Adipose tissue (tissue), 3 donors: ENCODE results near the gene CDRT4. TPM values are rescaled to one million over a fixed set of nuclear protein-coding genes. Genes with fewer than 3 reads are reported as not detected.

Experiments
- H3K27ac ChIP-seq: one replicate; pipeline ENCODE4 v1.5.1; 2013; ENCODE audit warnings: low read depth, low read length
- WGBS, 3 donors: extraction: QIAGEN DNeasy Blood & Tissue Kit; methylation state at CpG; one replicate each; pipeline ENCODE4 v1.1.7; 2013; 5-methylcytosine and 5-hydroxymethylcytosine counted together
- polyA plus RNA-seq, 3 donors: library from polyadenylated mRNA; stranded (reverse); fragments of 200-250 nt; gene quantifications; one replicate each; pipeline ENCODE4 v1.2.3, GENCODE V29; 2013
- donor health status: healthy with polysubstance abuse.
- donor health status: Bipolar disorder and iron deficiency.
- donor health status: healthy.

Gene CDRT4
- polyA plus RNA-seq, 3 donors: 1.3 to 3.8 TPM; not detected in 1

DNA sequence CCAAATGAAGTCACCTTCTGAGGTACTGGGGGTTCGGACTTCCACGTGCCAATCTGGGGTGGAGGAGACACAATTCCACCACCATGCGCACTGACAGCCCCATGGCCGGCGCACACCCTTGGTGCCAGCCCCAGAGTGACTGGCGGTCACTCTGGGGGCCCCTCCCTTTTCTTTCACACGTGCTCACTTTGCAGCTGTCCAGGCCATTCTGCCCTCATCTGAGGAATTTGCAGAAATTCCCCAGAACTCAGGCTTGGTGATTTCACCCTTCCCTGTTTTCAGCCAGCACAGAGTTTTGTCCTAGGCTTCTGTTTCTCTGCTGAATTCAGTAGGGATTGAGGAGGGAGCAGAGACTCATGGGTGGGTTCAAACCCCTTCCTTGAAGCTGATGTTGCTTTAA lies 54.8 kb downstream of the CDRT4 start:
- 81 to 88% (median 87%) methylated on average over 7 of the region's 7 CpGs for WGBS, 3 donors
- no peak overlapping the region for H3K27ac ChIP-seq

- WGBS, 3 donors: 39 to 74% (median 40%) methylated on average over 7 of the region's 7 CpGs
- H3K27ac ChIP-seq: no peak overlapping the region
Observed at GRCh38 chr17:15411384-15412198, 55.8 kb downstream of the CDRT4 start.

DNA sequence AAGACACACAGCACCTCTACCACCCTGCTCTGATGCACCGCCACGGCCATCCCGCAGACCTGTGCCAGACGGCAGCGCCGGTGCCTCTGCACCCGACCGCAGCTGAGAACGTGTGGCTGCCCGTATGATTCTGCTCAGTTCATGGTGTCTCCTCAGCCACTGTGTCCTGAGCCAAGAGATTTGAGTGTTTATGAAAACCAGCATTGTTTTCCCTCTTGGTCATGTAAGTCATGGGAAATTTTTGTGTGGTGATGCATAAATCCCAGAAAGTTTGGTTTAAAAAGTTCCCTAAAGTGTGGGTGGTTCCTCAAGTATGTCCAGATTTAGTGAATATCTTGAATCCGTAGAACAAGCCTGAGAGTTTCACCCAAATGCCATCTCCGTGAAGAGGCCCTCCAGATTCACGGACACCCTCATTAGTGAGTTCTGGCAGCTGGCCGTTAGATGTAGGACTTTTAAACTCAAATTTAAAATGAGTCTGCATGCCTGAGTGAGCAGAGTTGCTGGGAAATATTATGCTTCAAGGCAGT lies 57.6 kb downstream of the CDRT4 start:
- WGBS, 3 donors: 61 to 63% (median 62%) methylated on average over 14 of the region's 14 CpGs
- peak overlapping the region; percentile 21 for H3K27ac ChIP-seq

DNA sequence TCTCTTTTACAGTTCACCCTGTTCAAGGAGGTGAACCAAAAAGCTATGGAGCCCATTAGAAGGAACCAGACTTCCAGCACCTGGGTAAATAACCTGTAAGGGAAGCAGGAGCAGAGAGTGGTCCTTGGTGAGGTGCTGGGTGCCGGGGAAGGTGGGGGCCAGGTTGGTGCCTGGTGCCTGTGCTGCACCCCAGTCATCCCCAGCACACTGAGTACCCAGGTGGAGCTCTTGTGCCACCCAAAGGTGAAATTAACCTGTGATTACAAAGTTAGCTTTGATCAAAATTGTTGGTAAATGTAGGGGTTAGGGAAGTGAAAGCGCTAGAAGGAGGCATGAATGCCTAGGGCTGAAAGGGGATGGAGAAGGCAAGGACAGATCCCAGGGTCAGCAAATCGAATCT lies 58.6 kb downstream of the CDRT4 start:
- H3K27ac ChIP-seq: no peak overlapping the region
- 83 to 94% (median 92%) methylated on average over 3 of the region's 3 CpGs for WGBS, 3 donors

DNA sequence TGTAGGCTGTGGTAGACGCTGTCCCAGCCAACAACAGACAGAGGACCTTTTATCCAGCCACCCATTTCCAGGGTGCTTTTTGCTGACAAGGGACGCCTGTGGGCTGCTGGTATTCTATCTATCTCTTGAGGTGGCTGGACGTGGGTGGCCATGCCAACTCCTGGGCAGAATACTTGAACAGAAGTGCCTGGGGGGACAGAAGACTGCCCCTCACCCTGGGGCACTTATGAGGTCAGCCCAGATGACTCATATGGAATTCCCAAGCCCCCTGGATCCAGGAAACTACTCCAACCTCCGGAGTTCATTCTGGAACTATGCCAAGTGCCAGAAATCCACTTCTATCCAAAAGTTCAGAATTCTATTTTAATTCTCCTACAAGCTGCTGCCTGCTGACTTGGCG lies 61.3 kb downstream of the CDRT4 start:
- H3K27ac ChIP-seq: no peak overlapping the region
- WGBS, 3 donors: 77 to 83% (median 77%) methylated on average over 5 of the region's 5 CpGs

- H3K27ac ChIP-seq: no peak overlapping the region
- WGBS, 3 donors: 75 to 89% (median 76%) methylated on average over 6 of the region's 6 CpGs
Observed at GRCh38 chr17:15405058-15405415, 62.4 kb downstream of the CDRT4 start.

DNA sequence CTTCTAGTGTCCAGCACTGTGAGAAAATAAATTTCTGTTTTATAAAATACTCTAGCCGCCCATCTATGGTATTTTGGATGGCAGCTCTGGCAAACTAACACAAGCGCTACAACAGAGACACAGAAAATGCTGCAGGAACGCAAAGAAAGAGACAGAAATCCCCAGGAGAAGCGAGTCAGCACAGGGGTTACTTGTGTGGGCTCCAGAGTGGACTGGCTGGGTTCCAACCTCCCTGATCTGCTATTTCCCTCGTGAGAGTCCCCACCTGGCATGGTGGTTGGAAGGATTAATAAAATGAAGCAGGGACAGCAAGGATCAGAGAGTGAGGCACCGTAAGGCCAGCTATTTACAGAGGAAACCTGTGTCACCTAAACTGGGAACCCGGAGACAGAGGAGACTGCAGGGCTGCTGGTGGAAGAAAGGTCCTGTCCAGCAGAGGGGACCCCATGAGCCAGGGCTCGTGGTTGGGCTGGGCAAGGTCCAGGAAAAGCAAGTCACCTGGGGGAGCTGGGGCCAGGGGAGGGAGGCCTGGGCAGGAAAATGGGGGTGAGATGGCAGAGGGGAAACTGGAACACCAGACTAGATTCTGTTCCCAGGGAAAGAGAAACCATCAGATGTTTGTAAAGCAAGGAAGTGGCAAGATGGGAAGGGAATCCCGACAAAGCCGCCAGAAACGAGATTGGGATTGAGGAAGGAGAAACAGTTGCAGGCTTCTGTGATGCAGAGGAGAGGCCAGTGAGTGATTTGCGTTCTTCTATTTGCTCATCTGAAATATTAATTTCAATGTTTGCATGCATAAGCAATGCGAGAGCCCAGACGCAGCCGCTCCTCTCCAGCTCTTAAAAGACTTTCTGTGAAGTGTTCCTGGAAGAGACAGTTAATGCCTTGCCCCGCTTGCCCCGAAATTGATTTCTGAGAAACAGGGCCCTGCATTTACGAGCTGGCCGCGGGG lies 63.0 kb downstream of the CDRT4 start:
- no peak overlapping the region for H3K27ac ChIP-seq
- WGBS, 3 donors: 53 to 74% (median 64%) methylated on average over 20 of the region's 20 CpGs

DNA sequence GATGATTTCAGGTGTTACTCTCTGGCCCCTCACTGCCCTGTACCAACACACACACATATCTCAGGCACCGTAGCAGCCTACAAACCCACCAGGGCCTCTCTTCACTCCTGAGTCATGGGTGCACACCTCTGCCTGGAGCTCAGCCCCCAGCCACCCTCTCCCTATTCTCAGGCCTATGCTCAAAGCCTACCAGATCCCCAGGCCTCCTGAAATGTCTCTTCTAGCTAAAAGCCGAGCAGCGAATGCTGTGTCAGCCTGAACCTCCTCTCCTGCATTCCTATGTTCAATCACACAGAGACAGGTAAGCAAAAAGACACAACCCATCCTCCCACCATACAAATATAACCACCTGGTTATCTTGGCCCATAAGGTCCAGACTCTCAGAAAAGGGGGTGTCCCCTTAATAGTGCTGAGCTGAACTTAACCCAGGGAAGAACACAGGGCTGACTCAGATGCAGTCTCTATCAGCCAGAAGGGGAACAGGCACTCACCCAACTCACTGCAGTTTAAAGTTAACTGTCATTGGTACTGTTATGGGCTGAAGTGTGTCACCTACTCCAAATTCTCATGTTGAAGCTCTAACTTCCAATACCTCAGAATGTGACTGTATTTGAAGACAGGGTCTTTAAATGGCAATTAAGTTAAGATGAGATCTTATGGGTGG lies 64.0 kb downstream of the CDRT4 start:
- WGBS, 3 donors: 82 to 96% (median 83%) methylated on average over 3 of the region's 3 CpGs
- H3K27ac ChIP-seq: no peak overlapping the region

DNA sequence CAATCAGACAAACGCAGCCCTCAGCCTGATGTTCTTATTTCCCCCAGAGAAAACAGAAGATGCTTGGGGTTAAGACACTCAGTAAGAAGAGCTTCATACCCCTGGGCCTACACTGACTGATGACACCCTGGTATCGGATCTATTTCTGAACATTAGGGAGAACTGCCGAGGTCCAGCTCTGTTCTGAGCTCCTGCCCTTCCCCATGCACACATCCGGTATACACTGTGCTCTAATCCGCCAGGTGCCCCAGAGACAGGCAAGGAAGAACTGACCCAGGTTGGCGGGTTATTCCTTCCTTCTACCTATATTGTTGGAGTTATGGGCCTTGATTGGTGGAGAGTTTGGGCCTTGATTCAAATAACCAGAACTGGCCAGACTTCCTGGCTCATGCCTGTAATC lies 68.0 kb downstream of the CDRT4 start:
- WGBS, 3 donors: 89 to 92% (median 90%) methylated on average over 6 of the region's 6 CpGs
- H3K27ac ChIP-seq: no peak overlapping the region

- 31 to 48% (median 40%) methylated on average over 5 of the region's 5 CpGs for WGBS, 3 donors
- H3K27ac ChIP-seq: no peak overlapping the region
Observed at GRCh38 chr17:15398736-15399331, 68.6 kb downstream of the CDRT4 start.

DNA sequence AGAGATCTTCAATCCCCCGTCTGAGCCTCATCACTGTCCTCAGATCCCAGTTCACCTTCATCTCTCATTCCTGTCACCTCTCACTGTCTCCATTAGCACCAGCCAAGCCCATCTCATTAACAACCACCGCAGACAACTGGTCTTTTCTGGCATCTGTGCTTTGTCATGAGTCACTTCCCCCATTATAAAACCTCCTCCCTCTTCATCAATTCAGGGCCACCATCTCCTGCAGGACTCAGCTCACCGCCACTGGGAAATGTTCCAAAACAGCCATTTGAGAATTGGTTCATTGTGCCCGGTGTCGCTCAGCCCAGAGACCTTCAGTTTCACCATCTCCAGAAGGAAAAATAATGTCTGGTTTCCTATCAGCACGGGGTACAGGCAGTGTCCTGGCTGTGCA lies 69.1 kb downstream of the CDRT4 start:
- 20 to 53% (median 25%) methylated on average over 6 of the region's 6 CpGs for WGBS, 3 donors
- no peak overlapping the region for H3K27ac ChIP-seq

DNA sequence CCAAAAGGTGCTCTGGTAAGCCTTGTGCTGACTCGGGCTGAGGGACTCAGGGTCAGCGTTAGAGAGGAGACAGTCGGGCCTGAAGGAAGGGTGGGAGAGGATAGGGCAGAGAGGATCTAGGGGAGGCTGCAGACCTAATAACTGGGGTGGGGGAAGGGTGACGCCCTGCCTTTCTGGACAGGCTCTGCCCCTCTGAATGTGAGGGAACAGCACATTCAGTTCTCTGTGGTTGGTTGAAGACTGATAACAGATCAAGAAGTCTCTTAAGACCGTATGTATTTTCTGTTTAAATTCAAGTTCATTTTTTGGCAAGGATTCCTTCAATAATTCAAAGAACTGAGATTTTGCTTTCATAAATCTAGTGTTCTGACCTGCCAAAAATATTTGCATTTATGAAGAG lies 69.8 kb downstream of the CDRT4 start:
- no peak overlapping the region for H3K27ac ChIP-seq
- WGBS, 3 donors: 71 to 75% (median 74%) methylated on average over 5 of the region's 5 CpGs

DNA sequence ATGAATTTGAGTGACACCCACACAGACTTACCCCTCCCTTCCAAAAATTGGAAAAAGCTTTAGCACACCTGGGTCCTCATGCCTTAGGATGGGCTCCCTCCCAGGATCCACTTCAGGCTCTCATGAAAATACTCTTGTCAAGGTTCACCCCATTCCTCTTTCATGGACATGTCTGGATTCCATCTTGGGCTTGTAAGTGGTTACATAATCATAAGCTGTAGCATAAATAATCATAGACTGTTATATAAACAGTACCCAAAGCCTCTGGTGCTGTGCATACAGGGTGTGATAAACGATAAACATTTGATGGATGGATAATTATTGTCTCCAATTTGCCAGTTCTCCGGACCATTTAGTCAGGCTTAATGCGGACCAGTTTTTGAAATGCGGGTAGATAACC lies 72.3 kb downstream of the CDRT4 start:
- no peak overlapping the region for H3K27ac ChIP-seq
- 47 to 63% (median 60%) methylated on average over 4 of the region's 4 CpGs for WGBS, 3 donors

GRCh38 chr17:15393414-15393813 lies 74.0 kb downstream of the CDRT4 start:
- H3K27ac ChIP-seq: no peak overlapping the region
- 84 to 88% (median 88%) methylated on average over 7 of the region's 7 CpGs for WGBS, 3 donors

GRCh38 chr17:15392326-15392741 lies 75.1 kb downstream of the CDRT4 start:
- H3K27ac ChIP-seq: no peak overlapping the region
- WGBS, 3 donors: 62 to 68% (median 64%) methylated on average over 5 of the region's 5 CpGs

DNA sequence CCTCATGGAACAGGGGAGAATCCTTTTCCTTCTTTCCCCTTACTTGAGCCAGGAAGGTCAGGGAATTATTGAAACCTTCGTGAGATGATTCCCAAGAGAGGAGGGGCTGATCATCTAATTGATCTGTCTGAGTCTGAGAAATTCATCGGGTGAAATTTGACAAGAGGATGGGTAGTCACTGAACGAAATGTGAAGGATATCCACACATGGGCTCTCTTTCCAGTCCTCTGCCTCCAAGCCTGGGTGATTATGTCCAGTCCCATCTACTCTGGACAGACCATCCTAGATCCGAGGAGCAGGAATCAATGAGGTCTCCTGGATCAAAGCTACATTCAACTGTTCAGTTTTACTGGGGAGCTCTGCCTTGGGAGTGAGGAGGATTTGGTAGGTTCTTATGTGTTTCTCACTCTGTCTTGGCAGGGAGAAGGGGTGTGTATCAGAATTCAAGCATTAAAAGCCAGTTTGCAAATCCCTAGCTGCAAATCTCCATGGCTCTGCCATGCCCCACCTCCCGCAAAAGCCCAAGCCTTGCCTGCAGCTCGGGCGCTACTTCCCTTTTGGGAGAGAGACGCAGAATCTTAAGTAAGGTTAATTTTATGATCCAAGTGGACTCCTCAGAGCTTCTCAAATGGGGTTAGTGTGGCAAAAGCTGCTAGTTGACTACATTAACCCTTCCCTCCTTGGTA lies 78.9 kb downstream of the CDRT4 start:
- 63 to 85% (median 76%) methylated on average over 8 of the region's 8 CpGs for WGBS, 3 donors
- no peak overlapping the region for H3K27ac ChIP-seq

DNA sequence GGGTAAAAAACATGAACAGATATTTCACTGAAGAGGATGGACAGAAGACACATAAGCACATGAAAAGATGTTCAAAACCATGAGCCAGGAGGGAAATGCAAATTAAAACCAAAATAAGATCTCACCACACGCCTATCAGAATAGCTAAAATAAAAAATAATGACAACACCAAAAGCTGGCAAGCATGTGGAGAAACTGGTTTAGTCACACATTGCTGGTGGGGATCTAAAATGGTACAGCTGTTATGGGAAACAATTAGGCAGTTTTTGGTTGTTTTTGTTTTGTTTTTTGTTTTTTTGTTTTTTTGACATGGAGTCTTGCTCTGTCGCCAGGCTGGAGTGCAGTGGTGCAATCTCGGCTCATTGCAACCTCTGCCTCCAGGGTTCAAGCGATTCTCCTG lies 81.3 kb downstream of the CDRT4 start:
- no peak overlapping the region for H3K27ac ChIP-seq
- 84 to 94% (median 93%) methylated on average over 4 of the region's 4 CpGs for WGBS, 3 donors
